Nephron progenitor cell (in vitro differentiated cells): ENCODE data around the gene TSPAN32.

Experiments
- DNase-seq: peaks from one replicate; pipeline ENCODE4 v3.0.0; 2021
- H3K27ac Mint-ChIP-seq: 2 replicates; pipeline ENCODE4 v1.8.0; 2021; ENCODE audit warnings: mild to moderate bottlenecking, moderate library complexity, mixed read lengths
- H3K27me3 Mint-ChIP-seq: 2 replicates; pipeline ENCODE4 v1.8.0; 2021; ENCODE audit warnings: mild to moderate bottlenecking, low read depth, mixed read lengths; ENCODE audit not compliant: poor library complexity
- H3K36me3 Mint-ChIP-seq: 2 replicates; pipeline ENCODE4 v1.8.0; 2021; ENCODE audit warnings: low read depth, mixed read lengths
- H3K4me1 Mint-ChIP-seq: 2 replicates; pipeline ENCODE4 v1.8.0; 2021; ENCODE audit warnings: mixed read lengths
- H3K4me3 Mint-ChIP-seq: 2 replicates; pipeline ENCODE4 v1.8.0; 2021; ENCODE audit warnings: mild to moderate bottlenecking, moderate library complexity, mixed read lengths
- H3K9me3 Mint-ChIP-seq: 2 replicates; pipeline ENCODE4 v1.8.0; 2021; ENCODE audit warnings: mild to moderate bottlenecking, moderate library complexity, mixed read lengths
- TF ChIP-seq, protein P1 (sequence below): fragments of 200-600 bp; sonication (generic); IDR thresholded peaks from 2 replicates; pipeline ENCODE4 v1.5.0; 2021; ENCODE audit warnings: antibody characterized with exemption

TSPAN32 gene

DNA sequence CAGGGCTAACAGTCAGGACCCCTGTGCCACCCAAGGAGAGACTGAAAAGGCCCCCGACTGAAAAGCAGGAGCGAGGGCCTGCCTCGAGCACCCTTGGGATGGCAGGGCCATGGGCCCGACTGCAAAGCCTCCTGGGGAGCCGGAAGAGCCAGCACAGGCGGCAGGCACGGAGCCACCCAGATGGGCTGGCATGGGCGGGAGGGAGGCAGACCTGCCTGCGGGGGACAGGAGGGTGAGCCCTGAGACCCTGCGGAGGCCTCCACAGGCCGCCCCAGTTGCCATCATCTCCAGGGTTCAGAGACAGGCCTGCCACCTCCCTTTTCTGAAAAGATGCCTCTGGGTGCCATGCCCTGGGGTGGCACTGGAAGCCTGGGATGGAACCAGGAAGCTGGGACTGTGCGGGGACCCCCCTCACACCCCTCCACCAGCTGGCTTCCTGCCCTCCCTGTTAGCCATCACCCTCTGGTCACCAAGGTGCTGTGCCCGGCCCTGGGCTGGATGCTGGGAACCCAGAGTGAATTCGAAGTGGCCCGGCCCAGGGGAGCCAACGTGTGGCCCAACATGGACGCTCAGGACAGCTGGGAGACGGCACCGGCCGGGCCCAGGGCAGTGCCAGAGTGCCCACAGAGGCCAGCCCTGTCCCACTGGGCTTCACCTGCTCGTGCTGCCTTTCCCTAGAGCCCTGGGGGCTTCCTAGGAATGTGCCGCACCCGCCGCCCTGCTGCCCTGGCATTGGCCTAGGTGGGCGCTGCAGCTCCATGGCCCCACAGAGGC, 13.8 kb downstream of the TSPAN32 start:
- H3K27me3 Mint-ChIP-seq: no peaks in the 10 kb centered on the region
- H3K4me1 Mint-ChIP-seq: peaks cover 9% of the 10 kb centered on the region
- H3K36me3 Mint-ChIP-seq: no peaks in the 10 kb centered on the region
- no peak overlapping the region for H3K27ac Mint-ChIP-seq
- TF ChIP-seq, protein P1, sequence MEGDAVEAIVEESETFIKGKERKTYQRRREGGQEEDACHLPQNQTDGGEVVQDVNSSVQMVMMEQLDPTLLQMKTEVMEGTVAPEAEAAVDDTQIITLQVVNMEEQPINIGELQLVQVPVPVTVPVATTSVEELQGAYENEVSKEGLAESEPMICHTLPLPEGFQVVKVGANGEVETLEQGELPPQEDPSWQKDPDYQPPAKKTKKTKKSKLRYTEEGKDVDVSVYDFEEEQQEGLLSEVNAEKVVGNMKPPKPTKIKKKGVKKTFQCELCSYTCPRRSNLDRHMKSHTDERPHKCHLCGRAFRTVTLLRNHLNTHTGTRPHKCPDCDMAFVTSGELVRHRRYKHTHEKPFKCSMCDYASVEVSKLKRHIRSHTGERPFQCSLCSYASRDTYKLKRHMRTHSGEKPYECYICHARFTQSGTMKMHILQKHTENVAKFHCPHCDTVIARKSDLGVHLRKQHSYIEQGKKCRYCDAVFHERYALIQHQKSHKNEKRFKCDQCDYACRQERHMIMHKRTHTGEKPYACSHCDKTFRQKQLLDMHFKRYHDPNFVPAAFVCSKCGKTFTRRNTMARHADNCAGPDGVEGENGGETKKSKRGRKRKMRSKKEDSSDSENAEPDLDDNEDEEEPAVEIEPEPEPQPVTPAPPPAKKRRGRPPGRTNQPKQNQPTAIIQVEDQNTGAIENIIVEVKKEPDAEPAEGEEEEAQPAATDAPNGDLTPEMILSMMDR: no peak
- H3K4me3 Mint-ChIP-seq: no peak overlapping the region
- DNase-seq: no peak
- H3K9me3 Mint-ChIP-seq: peaks cover 4% of the 10 kb centered on the region

GRCh38 chr11:2316169-2316962, 14.6 kb downstream of the TSPAN32 start:
- Mint-ChIP-seq H3K4me3 (no peak overlapping the region), H3K27me3 (no peaks in the 10 kb centered on the region), H3K27ac (no peak overlapping the region), H3K36me3 (no peaks in the 10 kb centered on the region), H3K4me1 (peaks cover 8% of the 10 kb centered on the region), H3K9me3 (peaks cover 4% of the 10 kb centered on the region)
- TF ChIP-seq, protein P1: no peak
- DNase-seq: no peak

- Mint-ChIP-seq H3K27ac (no peak overlapping the region), H3K27me3 (peaks cover 3% of the 10 kb centered on the region), H3K9me3 (peaks cover 8% of the 10 kb centered on the region), H3K36me3 (peaks cover 4% of the 10 kb centered on the region), H3K4me3 (no peak overlapping the region), H3K4me1 (peaks cover 5% of the 10 kb centered on the region)
- TF ChIP-seq, protein P1: no peak
- no peak for DNase-seq
Observed at GRCh38 chr11:2316963-2317244, 15.1 kb downstream of the TSPAN32 start.

GRCh38 chr11:2317354-2318050, 15.7 kb downstream of the TSPAN32 start:
- Mint-ChIP-seq H3K4me3 (no peak overlapping the region), H3K27ac (no peak overlapping the region), H3K36me3 (peaks cover 6% of the 10 kb centered on the region), H3K27me3 (peaks cover 7% of the 10 kb centered on the region), H3K4me1 (peaks cover 5% of the 10 kb centered on the region), H3K9me3 (peaks cover 14% of the 10 kb centered on the region)
- TF ChIP-seq, protein P1: no peak
- no peak for DNase-seq

DNA sequence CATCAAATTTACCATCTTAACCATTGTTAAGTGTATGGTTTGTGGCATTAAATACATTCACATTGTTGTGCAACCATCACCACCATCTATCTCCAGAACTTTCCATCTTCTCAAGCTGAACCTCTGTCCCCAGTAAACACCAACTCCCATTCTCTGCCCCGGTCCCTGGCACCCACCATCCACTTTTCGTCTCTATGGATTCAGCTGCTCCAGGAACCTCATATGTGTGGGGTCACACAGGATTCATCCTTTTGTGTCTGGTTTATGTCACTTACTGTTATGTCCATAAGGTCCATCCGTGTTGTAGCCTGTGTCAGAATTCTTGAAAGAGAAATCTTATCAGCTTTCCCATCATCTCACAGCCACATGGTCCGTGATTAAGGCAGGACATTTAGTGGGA, 16.3 kb downstream of the TSPAN32 start:
- Mint-ChIP-seq H3K27ac (no peak overlapping the region), H3K36me3 (peaks cover 6% of the 10 kb centered on the region), H3K9me3 (peaks cover 20% of the 10 kb centered on the region), H3K4me3 (no peak overlapping the region), H3K4me1 (peaks cover 5% of the 10 kb centered on the region), H3K27me3 (peaks cover 12% of the 10 kb centered on the region)
- no peak for DNase-seq
- TF ChIP-seq, protein P1: no peak
